Breast epithelium (tissue), 4 donors: ENCODE measurements around the gene GNAI2. TPM values are rescaled to one million over a fixed set of nuclear protein-coding genes. Genes with fewer than 3 reads are reported as not detected.

Experiments
- DNase-seq, 2 donors: peaks; one replicate each; pipeline ENCODE4 v3.0.0-alpha.2; 2019; ENCODE audit warnings: low spot score in 2 of 2
- H3K27ac ChIP-seq, 2 donors: fragments of 200-600 bp; sonication (generic) in 1 of 2; one replicate each; pipeline ENCODE4 v1.5.1; 2016 to 2019; ENCODE audit warnings: mild to moderate bottlenecking in 1 of 2
- H3K27me3 ChIP-seq, 2 donors: fragments of 200-600 bp; sonication (generic) in 1 of 2; one replicate each; pipeline versions ENCODE4 v1.5.1 to v1.6.0; 2017 to 2019; ENCODE audit warnings: control low read depth in 1 of 2, mild to moderate bottlenecking in 1 of 2
- H3K36me3 ChIP-seq: fragments of 200-600 bp; one replicate; pipeline ENCODE4 v1.5.1; 2019
- H3K4me1 ChIP-seq, 2 donors: fragments of 200-600 bp; sonication (generic); one replicate each; pipeline ENCODE4 v1.5.1; 2016 to 2019; ENCODE audit warnings: control low read depth in 1 of 2
- H3K4me3 ChIP-seq, 3 donors: fragments of 200-600 bp; sonication (generic); 1 replicate in 2 of 3; 2 replicates in 1 of 3; pipeline ENCODE4 v1.5.1; 2016 to 2019; ENCODE audit warnings: mild to moderate bottlenecking in 3 of 3, moderate library complexity in 2 of 3
- H3K9me3 ChIP-seq, 2 donors: fragments of 200-600 bp; sonication (generic) in 1 of 2; one replicate each; pipeline ENCODE4 v1.5.1; 2016 to 2019; ENCODE audit warnings: control low read depth in 1 of 2
- POLR2A ChIP-seq: fragments of 450-650 bp; IDR thresholded peaks from one replicate; pipeline ENCODE4 v1.6.1; 2016; ENCODE audit warnings: antibody characterized with exemption, mild to moderate bottlenecking, moderate library complexity
- POLR2AphosphoS5 ChIP-seq, 3 donors: sonication (generic); formaldehyde crosslinking; IDR thresholded peaks; one replicate each; pipeline ENCODE4 v1.6.1; 2017; ENCODE audit warnings: antibody characterized with exemption in 3 of 3
- intact Hi-C: fragments of 100-400 bp; cut with DNase I; formaldehyde crosslinking; loops from one replicate; pipeline ENCODE4 v1.15.1; 2023; ENCODE audit warnings: low total_unique reads
- total RNA-seq, 3 donors: library from RNA; depleted of rRNA; stranded (reverse); fragments of >200 nt; gene quantifications; one replicate each; pipeline ENCODE4 v1.1.0, GENCODE V29; 2016
- TF ChIP-seq, protein P1 (sequence below), 3 donors: fragments of 450-650 bp; IDR thresholded peaks; one replicate each; pipeline ENCODE4 v1.5.1; 2016 to 2017; ENCODE audit warnings: antibody characterized with exemption in 3 of 3, mild to moderate bottlenecking in 3 of 3, moderate library complexity in 3 of 3

The GNAI2 gene
- total RNA-seq, 3 donors from 2014 or later = 95.3 to 232 (median 162) TPM

DNA sequence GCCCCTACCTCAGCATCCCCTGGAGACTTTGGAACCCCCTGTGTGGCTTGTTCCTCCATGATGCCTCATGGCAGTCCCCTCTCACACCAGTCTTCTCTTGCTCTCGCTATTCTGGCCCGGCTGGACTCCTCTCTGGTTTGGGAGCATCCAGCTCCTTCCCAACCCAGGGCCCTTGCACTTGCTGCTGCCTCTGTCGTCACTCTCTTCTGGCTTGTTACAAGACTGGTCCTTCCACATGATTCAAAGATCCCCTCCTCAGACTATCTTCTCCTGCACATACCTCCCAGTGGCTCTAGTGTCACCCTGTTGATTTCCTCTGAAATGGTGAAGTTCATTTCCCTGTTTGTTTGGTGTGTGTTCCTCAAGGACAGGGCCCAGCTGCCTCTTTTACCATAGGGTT lies 6.5 kb upstream of the GNAI2 start:
- no peak for DNase-seq
- no peak overlapping the region for H3K4me3 ChIP-seq
- H3K27me3 ChIP-seq = no peaks in the 10 kb centered on the region
- TF ChIP-seq POLR2AphosphoS5 (IDR thresholded peaks at IDR 0.05) (no peak), POLR2A (no peak)
- TF ChIP-seq, protein P1, sequence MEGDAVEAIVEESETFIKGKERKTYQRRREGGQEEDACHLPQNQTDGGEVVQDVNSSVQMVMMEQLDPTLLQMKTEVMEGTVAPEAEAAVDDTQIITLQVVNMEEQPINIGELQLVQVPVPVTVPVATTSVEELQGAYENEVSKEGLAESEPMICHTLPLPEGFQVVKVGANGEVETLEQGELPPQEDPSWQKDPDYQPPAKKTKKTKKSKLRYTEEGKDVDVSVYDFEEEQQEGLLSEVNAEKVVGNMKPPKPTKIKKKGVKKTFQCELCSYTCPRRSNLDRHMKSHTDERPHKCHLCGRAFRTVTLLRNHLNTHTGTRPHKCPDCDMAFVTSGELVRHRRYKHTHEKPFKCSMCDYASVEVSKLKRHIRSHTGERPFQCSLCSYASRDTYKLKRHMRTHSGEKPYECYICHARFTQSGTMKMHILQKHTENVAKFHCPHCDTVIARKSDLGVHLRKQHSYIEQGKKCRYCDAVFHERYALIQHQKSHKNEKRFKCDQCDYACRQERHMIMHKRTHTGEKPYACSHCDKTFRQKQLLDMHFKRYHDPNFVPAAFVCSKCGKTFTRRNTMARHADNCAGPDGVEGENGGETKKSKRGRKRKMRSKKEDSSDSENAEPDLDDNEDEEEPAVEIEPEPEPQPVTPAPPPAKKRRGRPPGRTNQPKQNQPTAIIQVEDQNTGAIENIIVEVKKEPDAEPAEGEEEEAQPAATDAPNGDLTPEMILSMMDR (IDR thresholded peaks at IDR 0.05) = no peak
- no peaks in the 10 kb centered on the region for H3K9me3 ChIP-seq
- H3K4me1 ChIP-seq = peaks cover 0 to 3% of the 10 kb centered on the region in 2 donors
- H3K36me3 ChIP-seq = no peaks in the 10 kb centered on the region
- peak overlapping the region in 1 of 2 donors; percentile 25 for H3K27ac ChIP-seq
- intact Hi-C loops = no loop called here

DNA sequence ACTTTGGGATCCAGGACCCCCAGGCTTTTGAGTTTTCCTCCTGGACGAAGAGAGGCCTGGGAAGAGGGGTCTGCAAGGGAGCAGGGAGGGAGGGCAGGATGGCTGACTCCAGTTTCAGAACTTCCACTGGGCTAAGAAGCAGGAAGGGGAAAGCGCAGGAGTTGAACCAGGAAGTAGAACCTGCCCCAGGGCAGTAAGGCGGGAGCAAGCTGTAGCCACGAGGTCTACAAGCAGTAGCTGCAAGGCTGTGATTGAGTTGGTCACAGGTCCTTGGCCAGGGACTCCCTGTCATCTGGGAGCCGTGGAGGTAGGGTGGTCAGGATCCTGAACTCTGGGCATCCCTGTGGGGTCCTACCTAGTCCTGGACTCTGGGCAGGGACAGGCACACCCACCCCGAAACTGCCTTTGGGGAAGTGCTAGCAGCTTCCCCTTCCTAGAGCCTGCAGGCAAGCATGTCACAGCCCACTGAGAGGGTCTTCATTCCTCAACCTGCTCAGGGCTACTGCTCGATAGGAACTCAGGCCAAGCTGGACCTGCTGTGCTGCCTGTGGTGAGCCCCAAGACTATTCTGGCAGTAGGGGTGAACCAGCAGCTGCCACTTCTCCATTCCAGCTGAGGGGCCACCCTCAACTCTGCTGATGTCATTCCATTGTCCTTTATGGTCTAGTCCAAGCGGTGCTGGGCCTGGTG lies 5.8 kb upstream of the GNAI2 start:
- no peak for DNase-seq
- H3K9me3 ChIP-seq = no peaks in the 10 kb centered on the region
- peak overlapping the region in 1 of 2 donors; percentile 25 for H3K27ac ChIP-seq
- no peaks in the 10 kb centered on the region for H3K27me3 ChIP-seq
- intact Hi-C loops = no loop called here
- no peak for TF ChIP-seq POLR2A
- TF ChIP-seq, protein P1 (IDR thresholded peaks at IDR 0.05) = no peak
- TF ChIP-seq POLR2AphosphoS5 (IDR thresholded peaks at IDR 0.05) = no peak
- peaks cover 0 to 3% of the 10 kb centered on the region in 2 donors for H3K4me1 ChIP-seq
- H3K36me3 ChIP-seq = no peaks in the 10 kb centered on the region
- no peak overlapping the region for H3K4me3 ChIP-seq

DNA sequence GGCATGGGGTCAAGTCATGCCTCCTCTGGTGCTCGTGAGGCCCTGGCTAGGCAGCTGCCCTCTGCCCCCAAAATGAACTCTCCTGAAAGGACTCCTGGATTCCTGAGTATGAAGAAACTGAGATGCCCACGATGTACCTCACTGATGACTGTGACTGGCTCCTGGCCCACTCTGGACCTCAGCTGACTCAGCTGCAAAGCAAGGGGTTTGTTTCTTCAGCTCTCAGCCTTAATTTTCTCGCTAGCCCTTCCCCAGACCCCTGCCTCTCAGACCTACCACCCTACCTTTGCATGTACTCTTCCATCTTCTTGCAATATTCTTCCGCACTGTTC lies 5.2 kb upstream of the GNAI2 start:
- H3K4me3 ChIP-seq = no peak overlapping the region
- TF ChIP-seq, protein P1 (IDR thresholded peaks at IDR 0.05) = no peak
- TF ChIP-seq POLR2AphosphoS5 (IDR thresholded peaks at IDR 0.05) = no peak
- H3K36me3 ChIP-seq = no peaks in the 10 kb centered on the region
- intact Hi-C loops = no loop called here
- H3K27ac ChIP-seq = no peak overlapping the region
- H3K4me1 ChIP-seq = peaks cover 0 to 3% of the 10 kb centered on the region in 2 donors
- no peaks in the 10 kb centered on the region for H3K9me3 ChIP-seq
- DNase-seq = no peak
- H3K27me3 ChIP-seq = no peaks in the 10 kb centered on the region

DNA sequence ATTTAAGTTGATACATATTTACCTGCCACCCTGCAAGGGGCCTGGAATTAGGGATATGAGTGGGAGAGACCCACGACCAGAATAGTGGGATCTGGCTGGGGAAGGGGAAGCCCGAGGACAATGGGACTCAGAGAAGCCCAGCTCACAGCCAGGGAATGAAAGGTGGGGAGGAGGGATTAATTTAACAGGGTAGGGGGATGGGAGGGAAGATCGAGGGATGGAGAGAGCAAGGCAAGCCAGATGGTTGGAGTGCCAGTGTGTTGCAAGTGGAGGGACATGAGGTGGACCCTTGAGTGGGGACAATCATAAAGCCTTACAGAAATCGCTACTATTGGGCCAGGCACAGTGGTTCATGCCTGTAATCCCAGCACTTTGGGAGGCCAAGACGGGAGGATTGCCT lies 4.4 kb upstream of the GNAI2 start:
- Histone ChIP-seq H3K9me3 (no peaks in the 10 kb centered on the region), H3K27ac (no peak overlapping the region), H3K4me3 (no peak overlapping the region), H3K4me1 (peaks cover 0 to 3% of the 10 kb centered on the region in 2 donors), H3K27me3 (no peaks in the 10 kb centered on the region), H3K36me3 (no peaks in the 10 kb centered on the region)
- TF ChIP-seq POLR2AphosphoS5 (IDR thresholded peaks at IDR 0.05) (no peak), POLR2A (no peak)
- TF ChIP-seq, protein P1 (IDR thresholded peaks at IDR 0.05) = no peak
- no peak for DNase-seq
- intact Hi-C loops = no loop called here

DNA sequence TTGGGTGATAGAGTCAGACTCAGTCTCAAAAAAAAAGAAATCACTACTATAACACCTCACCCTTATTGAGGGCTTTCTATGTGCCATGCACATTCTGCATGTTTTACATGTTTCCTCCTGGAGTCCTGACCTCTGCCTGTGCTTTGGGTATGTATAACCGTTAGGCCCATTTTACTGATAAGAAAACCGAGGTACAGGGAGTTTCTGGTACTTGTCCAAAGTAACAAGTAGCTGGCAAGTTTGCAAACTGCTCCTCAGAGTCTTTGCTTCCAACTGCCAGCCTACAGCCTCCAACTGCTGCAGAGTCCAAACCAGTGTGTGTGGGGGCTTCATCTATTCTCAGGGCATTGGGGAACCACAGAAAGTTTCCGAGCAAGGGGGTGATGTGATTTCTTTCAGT lies 3.7 kb upstream of the GNAI2 start:
- no peak overlapping the region for H3K27ac ChIP-seq
- H3K36me3 ChIP-seq = no peaks in the 10 kb centered on the region
- TF ChIP-seq, protein P1 (IDR thresholded peaks at IDR 0.05) = no peak
- no peak for TF ChIP-seq POLR2AphosphoS5 (IDR thresholded peaks at IDR 0.05)
- TF ChIP-seq POLR2A = no peak
- no peaks in the 10 kb centered on the region for H3K27me3 ChIP-seq
- H3K9me3 ChIP-seq = no peaks in the 10 kb centered on the region
- intact Hi-C loops = no loop called here
- H3K4me1 ChIP-seq = peaks cover 0 to 3% of the 10 kb centered on the region in 2 donors
- no peak for DNase-seq
- no peak overlapping the region for H3K4me3 ChIP-seq
